Esophagus squamous epithelium (tissue), 5 donors: ENCODE results near the gene CACHD1. TPM values are rescaled to one million over a fixed set of nuclear protein-coding genes. Genes with fewer than 3 reads are reported as not detected.
A peak's percentile ranks its signal among the peaks of the same experiment; 100 is the strongest.

ENCODE experiments used
- DNase-seq: peaks from one replicate; lab custom pipeline; 2025; lab: John Stamatoyannopoulos, UW
- H3K27ac ChIP-seq, 4 donors: fragments of 200-600 bp; sonication (generic); one replicate each; pipeline ENCODE4 v1.5.1; 2016 to 2019; ENCODE audit warnings: mild to moderate bottlenecking in 1 of 4
- H3K27me3 ChIP-seq, 4 donors: fragments of 200-600 bp; sonication (generic); 1 replicate in 3 of 4; 2 replicates in 1 of 4; pipeline versions ENCODE4 v1.5.1 to v1.6.0; 2017 to 2021; ENCODE audit warnings: antibody characterized with exemption in 1 of 4
- H3K36me3 ChIP-seq, 3 donors: fragments of 200-600 bp; sonication (generic); one replicate each; pipeline ENCODE4 v1.5.1; 2016 to 2019
- H3K4me1 ChIP-seq, 3 donors: fragments of 200-600 bp; sonication (generic); one replicate each; pipeline ENCODE4 v1.5.1; 2017 to 2019
- H3K4me3 ChIP-seq, 4 donors: fragments of 200-600 bp; sonication (generic); 1 replicate in 3 of 4; 2 replicates in 1 of 4; pipeline ENCODE4 v1.5.1; 2016 to 2019; ENCODE audit warnings: mild to moderate bottlenecking in 2 of 4, moderate library complexity in 1 of 4
- H3K9me3 ChIP-seq, 3 donors: fragments of 200-600 bp; sonication (generic); one replicate each; pipeline ENCODE4 v1.5.1; 2016 to 2019
- CTCF ChIP-seq, 6 experiments: fragments of 450-650 bp in 4 of 6; fragments of 200-600 bp in 2 of 6; sonication (generic) in 2 of 6; IDR thresholded peaks; one replicate each; pipeline ENCODE4 v1.5.1; 2016 to 2019; ENCODE audit warnings: antibody characterized with exemption in 6 of 6, mild to moderate bottlenecking in 4 of 6, moderate library complexity in 4 of 6
- POLR2A ChIP-seq, 4 donors: fragments of 450-650 bp; IDR thresholded peaks; one replicate each; pipeline ENCODE4 v1.6.1; 2017; ENCODE audit warnings: antibody characterized with exemption in 4 of 4, mild to moderate bottlenecking in 4 of 4, moderate library complexity in 3 of 4
- WGBS, 2 donors: methylation state at CpG; one replicate each; pipeline ENCODE4 v1.1.5; 2018; 5-methylcytosine and 5-hydroxymethylcytosine counted together
- intact Hi-C: fragments of 100-400 bp; cut with DNase I; formaldehyde crosslinking; loops from one replicate; pipeline ENCODE4 v1.15.0; 2022
- total RNA-seq, 4 donors: library from RNA; depleted of rRNA; stranded (reverse); fragments of >200 nt; gene quantifications; one replicate each; pipeline ENCODE4 v1.1.0, GENCODE V29; 2016
- donor health status: DM: yes; HTN: yes; CAD: no.

Gene CACHD1
- total RNA-seq, 4 donors from 2014 or later: 1.9 to 14.5 (median 4.1) TPM

- no peak for TF ChIP-seq POLR2A (IDR thresholded peaks at IDR 0.05)
- no peak for TF ChIP-seq CTCF (IDR thresholded peaks at IDR 0.05)
- WGBS, 2 donors: 1 to 6% methylated on average over 15 to 18 of the region's 40 CpGs
- peak overlapping the region; percentile 59 to 89 (median 77) for H3K4me3 ChIP-seq
- no peaks in the 10 kb centered on the region for H3K36me3 ChIP-seq
- H3K27me3 ChIP-seq: peaks cover 0 to 59% (median 0%) of the 10 kb centered on the region in 4 donors
- peaks cover 5 to 72% (median 22%) of the 10 kb centered on the region in 3 donors for H3K4me1 ChIP-seq
- no peaks in the 10 kb centered on the region for H3K9me3 ChIP-seq
- DNase-seq: no peak
- peak overlapping the region; percentile 81 to 93 (median 84) for H3K27ac ChIP-seq
- intact Hi-C loops: no loop called here
Measured at GRCh38 chr1:64471218-64472039, 1.5 kb downstream of the CACHD1 start.

- Histone ChIP-seq H3K9me3 (no peaks in the 10 kb centered on the region), H3K27ac (peak overlapping the region; percentile 81 to 93 (median 84)), H3K4me1 (peaks cover 5 to 78% (median 25%) of the 10 kb centered on the region in 3 donors), H3K27me3 (peaks cover 0 to 57% (median 0%) of the 10 kb centered on the region in 4 donors), H3K36me3 (no peaks in the 10 kb centered on the region), H3K4me3 (peak overlapping the region; percentile 59 to 89 (median 77))
- whole genome bisulfite sequencing, 2 donors: 14 to 25% methylated on average over 9 of the region's 9 CpGs
- DNase-seq: no peak
- intact Hi-C loops: no loop called here
- TF ChIP-seq CTCF (IDR thresholded peaks at IDR 0.05) (no peak), POLR2A (IDR thresholded peaks at IDR 0.05) (no peak)
Measured at GRCh38 chr1:64472040-64472376, 2.1 kb downstream of the CACHD1 start.

GRCh38 chr1:64472805-64473204 lies 2.9 kb downstream of the CACHD1 start:
- no peak for DNase-seq
- intact Hi-C loops: no loop called here
- no peaks in the 10 kb centered on the region for H3K36me3 ChIP-seq
- 75 to 88% methylated on average over 5 of the region's 5 CpGs for WGBS, 2 donors
- no peaks in the 10 kb centered on the region for H3K9me3 ChIP-seq
- H3K4me1 ChIP-seq: peaks cover 5 to 85% (median 28%) of the 10 kb centered on the region in 3 donors
- no peak for TF ChIP-seq POLR2A (IDR thresholded peaks at IDR 0.05)
- TF ChIP-seq CTCF (IDR thresholded peaks at IDR 0.05): no peak
- H3K4me3 ChIP-seq: peak overlapping the region in 2 of 4 donors; percentile 86 to 89
- peaks cover 0 to 49% (median 0%) of the 10 kb centered on the region in 4 donors for H3K27me3 ChIP-seq
- no peak overlapping the region for H3K27ac ChIP-seq

GRCh38 chr1:64473367-64473766 lies 3.4 kb downstream of the CACHD1 start:
- intact Hi-C loops: no loop called here
- H3K9me3 ChIP-seq: no peaks in the 10 kb centered on the region
- H3K4me1 ChIP-seq: peaks cover 5 to 90% (median 28%) of the 10 kb centered on the region in 3 donors
- H3K4me3 ChIP-seq: no peak overlapping the region
- peaks cover 0 to 44% (median 0%) of the 10 kb centered on the region in 4 donors for H3K27me3 ChIP-seq
- WGBS, 2 donors: 38 to 63% methylated on average over 1 of the region's 1 CpG
- no peaks in the 10 kb centered on the region for H3K36me3 ChIP-seq
- no peak for TF ChIP-seq POLR2A (IDR thresholded peaks at IDR 0.05)
- TF ChIP-seq CTCF (IDR thresholded peaks at IDR 0.05): no peak
- no peak for DNase-seq
- no peak overlapping the region for H3K27ac ChIP-seq

GRCh38 chr1:64474133-64474532 lies 4.2 kb downstream of the CACHD1 start:
- Histone ChIP-seq H3K4me3 (no peak overlapping the region), H3K4me1 (peaks cover 5 to 95% (median 26%) of the 10 kb centered on the region in 3 donors), H3K36me3 (no peaks in the 10 kb centered on the region), H3K27ac (peak overlapping the region in 3 of 4 donors; percentile 17 to 62 (median 32)), H3K27me3 (peaks cover 0 to 36% (median 0%) of the 10 kb centered on the region in 4 donors), H3K9me3 (no peaks in the 10 kb centered on the region)
- intact Hi-C loops: no loop called here
- TF ChIP-seq POLR2A (IDR thresholded peaks at IDR 0.05) (no peak), CTCF (IDR thresholded peaks at IDR 0.05) (no peak)
- DNase-seq: no peak
- 92 to 100% methylated on average over 2 of the region's 2 CpGs for WGBS, 2 donors
